ENCODE results near the gene SLC7A1.
A peak's percentile ranks its signal among the peaks of the same experiment; 100 is the strongest.

The SLC7A1 gene

GRCh38 chr13:29508130-29508875, 87.2 kb downstream of the SLC7A1 start:
- peak; percentile 79 for DNase-seq

GRCh38 chr13:29507356-29507755, 88.1 kb downstream of the SLC7A1 start:
- DNase-seq: peak; percentile 69

DNA sequence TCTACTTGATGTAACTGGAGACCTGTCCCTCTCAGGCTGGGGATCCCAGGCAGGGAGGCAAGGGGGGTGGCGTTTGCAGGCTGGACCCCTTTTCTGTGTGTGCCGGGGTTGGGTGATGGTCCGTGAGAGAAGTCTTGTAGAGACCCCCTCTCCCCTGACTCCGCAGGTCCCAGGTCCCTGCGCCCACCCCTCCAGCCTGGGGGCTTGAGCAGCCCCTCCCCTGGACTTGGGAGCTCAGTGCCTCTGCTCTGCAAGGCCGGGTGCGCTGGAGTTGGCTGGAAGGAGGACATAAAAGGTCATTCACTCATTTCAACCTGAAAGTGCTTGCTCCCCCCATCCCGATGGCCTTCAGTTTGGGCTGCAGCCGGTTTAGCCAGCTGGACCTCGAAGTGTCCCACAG, 89.5 kb downstream of the SLC7A1 start:
- no peak for DNase-seq

- no peak for DNase-seq
These were observed 90.0 kb downstream of the SLC7A1 start for GRCh38 chr13:29505511-29505910.

DNA sequence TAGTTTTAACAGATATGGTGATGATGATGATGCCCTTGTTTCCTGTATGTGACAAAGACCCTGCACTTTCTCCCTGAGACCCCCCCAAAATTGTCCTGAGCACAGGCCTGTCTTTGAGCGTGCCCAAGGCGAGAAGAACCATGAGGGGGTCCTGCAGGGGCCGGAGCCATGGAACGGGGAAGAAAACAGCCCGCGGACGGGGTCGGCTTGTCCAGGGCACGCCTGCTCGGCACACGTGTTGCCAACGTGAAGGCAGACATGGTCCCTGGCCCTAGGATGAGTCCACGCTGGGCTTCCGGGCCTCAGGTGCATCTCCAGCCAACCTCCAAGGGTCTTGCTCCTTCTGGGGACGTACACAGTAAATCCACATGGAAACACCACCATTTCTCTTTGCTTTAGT, 90.8 kb downstream of the SLC7A1 start:
- no peak for DNase-seq

DNA sequence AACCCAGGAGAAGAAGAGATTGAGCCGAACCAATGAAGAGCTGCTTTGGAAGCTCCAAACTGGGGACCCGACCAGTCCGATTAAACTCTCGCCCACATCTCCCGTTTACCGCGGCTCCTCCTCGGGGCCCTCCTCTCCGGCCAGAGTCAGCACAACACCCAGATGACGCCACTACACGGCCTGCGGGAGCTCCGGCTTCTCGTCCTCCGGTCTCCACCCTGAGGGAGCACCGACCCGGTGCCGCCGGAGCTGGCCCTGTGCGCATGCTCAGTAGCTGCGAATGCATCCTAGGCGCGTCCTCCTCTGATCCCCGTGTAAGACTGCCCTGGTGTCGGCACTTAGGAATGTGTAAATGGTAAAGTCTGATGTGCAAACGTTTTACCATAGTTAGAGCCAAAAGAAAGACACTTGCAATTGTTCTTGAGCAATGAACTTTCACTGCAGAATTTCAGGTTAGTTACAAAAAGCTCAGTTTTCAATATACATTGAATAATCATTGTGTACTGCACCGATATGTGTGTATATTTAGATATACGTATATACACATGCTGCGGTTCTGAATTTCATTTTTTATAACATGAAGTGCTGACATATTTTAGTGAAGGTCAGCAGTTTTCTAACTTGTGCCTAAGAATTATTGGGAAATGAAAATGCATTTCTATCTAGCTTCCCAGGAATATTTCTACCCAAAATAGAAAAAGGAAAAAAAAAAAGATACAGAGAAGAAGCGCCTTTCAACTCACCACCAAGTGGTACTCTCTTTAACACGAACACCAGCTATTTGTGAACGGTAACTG, 92.2 kb downstream of the SLC7A1 start:
- no peak for DNase-seq

DNA sequence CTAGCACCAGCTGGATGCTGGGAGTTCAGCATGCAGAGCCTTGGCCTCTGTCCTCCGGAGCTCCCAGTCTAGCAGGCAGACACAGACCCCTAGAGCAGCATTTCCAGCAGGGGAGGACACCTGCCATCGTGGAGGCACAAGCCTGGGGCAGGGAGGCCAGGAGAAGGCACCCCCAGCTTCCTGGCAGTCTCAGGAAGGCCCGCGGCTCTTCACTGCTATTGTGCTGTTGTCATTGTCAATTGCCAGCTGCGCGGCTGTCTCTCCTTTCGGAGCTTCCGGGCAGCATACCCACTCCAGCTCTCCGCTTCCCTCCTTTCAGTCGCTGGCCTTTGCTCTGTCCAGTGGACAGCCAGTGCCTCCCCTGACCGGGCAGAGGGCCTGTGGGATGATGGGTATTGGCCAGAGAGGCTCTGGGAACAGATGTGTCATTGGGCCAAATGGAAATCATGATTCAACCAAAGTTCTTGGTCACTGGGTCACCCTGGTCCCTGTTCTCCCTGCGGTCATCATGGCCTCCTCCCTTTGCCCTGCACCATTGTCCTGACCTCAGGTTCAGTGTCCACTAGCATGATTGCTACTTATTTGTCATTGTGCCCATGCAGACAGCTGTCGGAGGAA, 93.0 kb downstream of the SLC7A1 start:
- no peak for DNase-seq

GRCh38 chr13:29501674-29502073, 93.8 kb downstream of the SLC7A1 start:
- DNase-seq: no peak

GRCh38 chr13:29500386-29500785, 95.1 kb downstream of the SLC7A1 start:
- no peak for DNase-seq

DNA sequence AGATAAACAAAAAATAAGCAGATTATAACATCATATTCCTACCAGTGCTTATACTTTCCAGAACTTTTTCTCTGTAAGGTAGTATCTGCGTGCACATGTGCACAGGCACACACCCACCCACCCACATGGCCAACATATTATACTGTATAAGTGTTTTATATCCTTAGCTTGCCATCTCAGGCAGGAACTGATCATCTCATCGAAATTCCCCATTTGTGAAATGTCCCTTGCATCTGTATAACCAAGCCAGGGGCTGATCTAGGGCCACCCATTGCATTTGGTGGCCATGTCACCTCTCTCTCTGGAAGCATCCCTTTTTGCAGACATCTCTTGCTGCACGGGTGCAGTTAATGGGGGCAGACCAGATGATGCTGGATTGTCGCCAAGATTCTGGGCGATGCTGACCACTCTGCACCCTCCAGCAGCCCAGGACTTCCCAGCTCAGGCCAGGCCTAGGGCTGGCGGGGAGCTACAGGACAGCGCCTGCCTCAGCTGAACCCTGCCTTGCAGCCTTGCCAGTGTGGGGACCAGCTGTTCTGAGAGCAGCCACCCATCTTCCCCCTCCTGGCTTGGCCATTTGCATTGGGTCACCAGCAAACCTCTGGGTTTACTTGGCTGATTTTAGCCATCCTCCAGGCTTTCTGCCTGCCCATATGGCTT, 95.9 kb downstream of the SLC7A1 start:
- DNase-seq: no peak

- no peak for DNase-seq
These were observed 97.0 kb downstream of the SLC7A1 start for GRCh38 chr13:29498426-29499040.

DNA sequence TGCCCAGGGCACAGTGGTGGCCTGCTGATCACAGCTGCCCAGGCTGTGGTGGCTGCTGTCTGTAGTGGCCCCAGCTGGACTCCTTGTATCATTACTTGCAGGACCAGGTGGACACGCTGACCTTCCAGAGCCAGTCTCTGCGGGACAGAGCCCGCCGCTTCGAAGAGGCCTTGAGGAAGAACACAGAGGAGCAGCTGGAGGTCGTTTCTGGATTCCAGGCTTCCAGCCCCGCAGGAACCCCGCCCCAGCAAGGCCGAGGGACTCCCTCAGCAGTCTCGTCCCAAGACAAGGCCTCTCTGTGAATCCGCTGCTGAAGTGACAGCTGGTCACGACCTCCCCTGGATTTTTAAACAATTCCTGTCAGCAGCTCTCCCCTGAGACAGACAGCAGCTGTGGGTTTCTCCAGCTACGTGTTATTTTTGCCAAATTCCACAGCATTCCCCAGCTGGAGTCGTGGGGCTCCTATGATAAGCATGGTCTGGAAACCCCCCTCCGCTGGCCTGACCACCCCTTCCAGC, 98.3 kb downstream of the SLC7A1 start:
- no peak for DNase-seq

DNA sequence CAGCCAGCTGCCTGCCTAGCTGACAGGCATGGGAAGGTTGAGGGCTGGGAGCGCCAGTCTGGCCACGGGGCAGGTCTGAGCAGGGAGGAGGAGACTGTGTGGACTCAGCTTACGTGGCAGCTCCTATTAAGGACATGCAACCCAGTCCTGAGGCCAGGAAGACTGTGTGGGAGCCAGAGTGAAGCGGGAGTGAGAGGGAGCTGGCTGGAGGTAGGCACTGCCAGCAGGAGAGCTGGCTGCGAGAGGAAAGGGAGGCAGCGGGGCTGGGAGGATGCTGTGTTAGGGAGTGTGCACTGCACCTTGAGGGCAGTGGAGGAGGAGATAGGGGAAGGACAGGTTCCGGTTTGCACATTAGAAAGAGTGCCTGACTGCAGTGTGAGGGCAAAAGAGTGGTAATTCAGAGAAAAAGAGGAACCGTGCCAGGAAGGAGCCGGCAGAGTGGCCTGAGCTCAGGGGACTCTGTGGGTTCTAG, 99.2 kb downstream of the SLC7A1 start:
- DNase-seq: no peak

DNA sequence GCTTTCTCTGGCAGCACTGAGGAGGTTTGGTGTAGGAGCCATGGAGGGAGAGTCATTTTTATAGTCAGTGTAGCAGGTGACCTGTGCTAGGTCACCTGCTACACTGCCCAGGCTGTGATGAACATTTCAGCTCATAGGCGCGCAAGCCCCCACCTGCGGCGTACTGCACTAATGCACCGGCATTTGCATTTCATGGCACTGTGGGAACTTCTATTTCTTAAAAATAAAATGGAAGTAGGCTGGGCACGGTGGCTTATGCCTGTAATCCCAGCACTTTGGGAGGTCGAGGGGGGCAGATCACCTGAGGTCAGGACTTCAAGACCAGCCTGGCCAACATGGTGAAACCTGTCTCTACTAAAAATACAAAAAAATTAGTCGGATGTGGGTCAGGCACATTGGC, 101.0 kb downstream of the SLC7A1 start:
- no peak for DNase-seq

DNA sequence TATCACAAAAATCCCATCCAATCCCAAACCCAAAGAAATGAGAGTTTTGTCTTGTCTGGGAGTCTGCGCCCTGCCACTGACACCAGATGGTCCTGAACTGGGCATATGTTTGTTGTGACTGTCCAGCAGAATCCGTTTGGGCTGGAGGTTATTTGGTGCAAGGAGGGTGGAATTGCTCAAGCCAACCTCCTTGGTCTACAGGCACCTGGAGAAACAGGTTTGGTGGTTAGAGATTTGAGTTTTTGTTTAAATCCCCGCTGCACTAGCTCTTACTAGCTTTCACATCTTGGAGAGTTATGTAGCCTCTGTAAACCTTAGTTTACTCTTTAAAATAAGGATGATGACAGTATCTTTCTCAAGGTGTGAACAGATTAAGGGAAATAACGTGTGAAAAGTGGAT, 101.7 kb downstream of the SLC7A1 start:
- DNase-seq: no peak

GRCh38 chr13:29491248-29491647, 104.2 kb downstream of the SLC7A1 start:
- DNase-seq: no peak

DNA sequence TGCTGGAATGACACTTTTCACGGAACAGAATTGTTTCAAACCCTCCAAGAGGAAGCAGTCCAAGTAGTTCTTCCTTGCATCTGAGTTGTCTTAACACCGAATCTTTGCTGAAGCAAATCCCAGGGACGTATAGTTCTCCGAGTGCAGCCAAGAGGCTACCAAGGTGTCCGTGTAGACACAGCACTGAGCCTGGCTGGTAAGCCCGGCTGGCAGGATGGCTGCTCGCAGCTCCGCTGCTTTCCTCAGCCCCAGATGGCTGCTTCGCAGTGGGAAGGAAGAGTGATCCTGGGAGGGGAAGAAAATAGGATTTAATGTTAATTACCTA, 105.0 kb downstream of the SLC7A1 start:
- no peak for DNase-seq

DNA sequence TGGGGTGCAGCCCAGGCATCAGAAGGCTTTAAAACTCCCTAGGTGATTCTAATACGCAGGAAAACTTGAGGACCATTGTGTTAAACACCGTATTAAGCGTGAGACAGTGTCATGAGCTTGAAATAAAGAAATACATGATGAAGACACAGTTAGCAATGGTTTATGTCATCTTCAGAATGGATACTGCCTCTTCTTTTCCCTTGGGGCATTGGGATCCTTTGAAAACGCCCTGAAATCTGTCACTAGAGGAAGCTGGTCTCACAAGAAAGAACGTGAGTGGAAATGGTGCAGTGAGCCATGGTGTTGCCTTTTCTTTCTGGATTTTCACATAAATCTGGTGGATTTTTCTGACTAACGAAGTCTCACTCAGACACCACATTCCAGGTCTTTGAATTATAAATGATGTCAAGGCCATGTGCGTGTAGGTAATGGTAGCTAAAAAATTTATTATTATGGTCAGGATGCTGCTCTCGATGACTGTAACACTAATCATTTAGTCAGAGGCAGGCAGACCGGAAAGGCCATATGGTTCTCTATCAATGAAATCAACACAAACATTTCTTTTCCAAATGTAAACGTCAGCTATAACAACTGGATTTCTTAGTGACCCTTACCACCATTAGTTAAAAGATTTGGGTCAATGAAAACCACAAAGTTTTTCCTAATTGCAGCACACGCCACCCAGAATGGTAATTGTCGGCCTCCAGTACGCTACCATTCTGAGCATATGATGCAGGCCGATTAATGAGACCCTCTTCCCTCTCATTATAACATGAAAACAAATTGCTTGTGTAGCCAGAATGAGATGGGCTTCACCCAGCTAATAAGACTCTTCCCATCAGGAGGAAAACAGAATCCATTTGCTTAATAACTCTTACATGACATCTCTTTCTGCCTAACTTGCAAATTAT, 105.6 kb downstream of the SLC7A1 start:
- DNase-seq: no peak

DNA sequence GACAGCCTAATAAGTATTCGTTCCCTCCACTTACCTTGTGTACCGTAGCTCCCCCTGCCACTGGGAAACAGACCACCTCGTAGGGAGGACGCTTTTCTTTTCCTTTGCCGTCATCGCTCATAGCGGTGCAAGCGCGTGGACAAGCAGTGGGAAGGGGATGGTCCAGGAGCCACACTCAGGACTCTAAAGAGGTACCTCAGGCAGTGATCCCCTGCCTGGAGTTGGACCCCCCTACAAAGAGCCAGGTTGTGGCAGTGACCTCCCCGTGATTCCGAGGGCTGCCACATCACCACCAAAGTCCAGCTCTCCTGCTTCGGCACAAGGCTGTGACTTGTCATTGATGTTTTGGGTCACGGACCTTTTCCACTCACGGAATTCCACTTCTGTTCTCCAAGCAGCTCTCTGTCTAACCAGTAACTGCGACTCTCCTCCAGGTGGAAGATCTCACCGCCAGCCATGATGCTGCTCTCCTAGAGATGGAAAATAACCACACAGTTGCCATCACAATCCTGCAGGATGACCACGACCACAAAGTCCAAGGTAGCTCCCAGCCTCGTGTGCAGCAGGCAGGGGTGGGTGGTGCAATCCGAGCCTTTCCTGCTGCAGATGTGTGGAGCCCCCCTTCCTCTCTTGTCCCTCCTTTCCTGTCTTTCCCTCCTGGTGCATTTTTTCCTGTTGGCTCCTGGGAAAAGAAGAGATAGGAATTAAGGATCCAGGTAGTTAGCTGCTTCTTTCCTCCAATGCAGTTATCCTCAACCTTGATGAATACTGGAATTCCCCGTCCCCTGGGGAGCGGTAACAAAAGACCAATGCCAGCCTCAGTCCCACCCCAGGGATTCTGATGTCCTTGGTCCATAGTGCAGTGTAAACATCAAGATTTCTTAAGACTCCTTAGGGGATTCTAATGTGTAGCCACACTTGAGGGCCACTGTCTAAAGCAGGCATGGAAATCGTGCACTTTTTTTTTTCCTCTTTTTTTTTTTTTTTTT, 107.7 kb downstream of the SLC7A1 start:
- no peak for DNase-seq

- DNase-seq: no peak
These were observed 108.9 kb downstream of the SLC7A1 start for GRCh38 chr13:29486551-29486950.

Measured in NCI-H1105 (cell line).